Stimulated activated CD4-positive, alpha-beta T cell treated with anti-CD3 and anti-CD28 coated beads, Interleukin-1b, Interleukin-23, amount 100 ng/mL, for 1 hour (primary cell): ENCODE measurements around the gene RXFP1.
A peak's percentile ranks its signal among the peaks of the same experiment; 100 is the strongest.

Experiments used
- DNase-seq, 2 donors: peaks; one replicate each; pipeline ENCODE4 v3.0.0-alpha.2; 2020; ENCODE audit warnings: low read depth in 2 of 2

The RXFP1 gene

DNA sequence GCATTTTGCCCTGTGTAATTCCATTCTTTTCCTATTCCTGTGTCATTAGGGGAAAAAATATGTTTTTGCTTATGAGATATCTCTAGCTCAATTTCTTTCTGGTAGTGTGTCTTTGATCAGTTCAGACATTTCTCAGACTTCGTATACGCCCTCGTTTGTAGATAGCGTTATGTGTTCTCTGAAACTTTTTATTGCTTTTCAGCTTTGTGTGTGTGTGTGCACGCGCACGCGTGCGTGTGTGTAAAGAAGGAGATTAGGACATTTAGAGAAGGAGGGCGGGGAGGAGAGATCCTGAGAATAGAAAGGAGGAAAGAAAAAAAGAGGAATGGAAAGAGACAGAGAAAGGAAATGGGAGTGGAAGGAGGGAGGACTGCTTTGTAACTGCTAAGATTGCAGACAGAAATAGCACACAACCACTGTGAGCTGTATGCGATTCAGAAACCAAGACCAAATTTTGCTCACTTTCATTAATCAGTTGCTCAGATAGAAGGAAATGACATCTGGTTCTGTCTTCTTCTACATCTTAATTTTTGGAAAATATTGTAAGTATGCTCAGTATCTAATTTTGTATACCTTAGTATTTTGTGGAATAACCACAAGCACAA lies at the start of gene RXFP1:
RXFP1 (plus strand) TSS at position 399 of the 605 bp plus-strand sequence; CDS start at position 494, 95 bp downstream.
- no peak for DNase-seq

DNA sequence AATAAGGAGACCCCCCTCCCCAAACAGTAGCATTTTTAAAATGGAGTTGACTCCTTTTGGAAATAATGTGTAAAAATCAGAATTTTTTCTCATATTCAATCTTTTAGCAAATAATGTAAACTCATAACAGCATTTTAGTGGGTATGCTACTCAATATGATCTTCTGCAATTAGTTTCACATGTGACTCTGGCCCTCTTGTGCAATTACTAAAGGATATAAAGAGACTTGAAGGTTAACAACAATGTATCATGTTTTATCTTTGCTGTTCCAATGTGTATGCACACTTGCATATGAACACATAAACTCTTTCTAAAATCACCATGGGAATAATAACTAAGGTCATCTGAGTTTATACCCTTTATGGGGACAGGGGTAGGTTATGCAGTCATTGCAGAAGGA lies 39.9 kb upstream of the RXFP1 start:
- no peak for DNase-seq

DNA sequence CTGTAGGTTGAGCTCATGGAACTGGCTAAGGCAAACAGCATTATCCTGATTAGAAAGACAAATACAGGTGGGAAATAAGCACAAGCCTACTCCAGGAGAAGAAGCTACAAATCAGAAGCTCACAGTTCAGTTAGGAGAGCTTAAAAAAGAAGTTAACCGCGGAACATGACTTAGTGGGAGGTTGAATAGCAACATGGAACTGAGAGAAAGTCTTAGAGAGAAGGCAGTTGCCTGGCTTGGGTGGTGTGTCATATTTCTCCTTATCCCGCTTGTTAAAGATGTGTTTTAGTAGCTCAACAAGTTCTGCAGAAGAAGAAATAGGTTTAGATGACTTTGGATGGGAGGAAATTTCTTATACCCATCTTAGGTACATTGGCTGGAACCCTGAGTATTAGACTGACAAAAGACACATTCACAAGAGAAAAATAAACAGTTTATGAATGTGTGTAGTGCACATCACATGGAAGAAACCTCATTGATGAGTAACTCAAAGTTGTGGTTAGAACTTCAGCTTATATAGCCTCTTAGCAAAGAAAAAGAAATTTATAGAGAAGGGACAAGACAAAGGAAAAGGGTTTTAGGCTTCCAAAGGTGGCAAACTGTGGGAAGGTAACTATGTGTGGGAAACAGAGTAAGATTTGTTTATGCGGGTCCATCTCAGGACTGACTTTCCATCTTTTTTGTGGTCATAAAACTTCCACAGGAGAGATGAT lies 37.4 kb upstream of the RXFP1 start:
- DNase-seq, result no peak

GRCh38 chr4:158490629-158491028 lies 31.1 kb upstream of the RXFP1 start:
- no peak for DNase-seq

DNA sequence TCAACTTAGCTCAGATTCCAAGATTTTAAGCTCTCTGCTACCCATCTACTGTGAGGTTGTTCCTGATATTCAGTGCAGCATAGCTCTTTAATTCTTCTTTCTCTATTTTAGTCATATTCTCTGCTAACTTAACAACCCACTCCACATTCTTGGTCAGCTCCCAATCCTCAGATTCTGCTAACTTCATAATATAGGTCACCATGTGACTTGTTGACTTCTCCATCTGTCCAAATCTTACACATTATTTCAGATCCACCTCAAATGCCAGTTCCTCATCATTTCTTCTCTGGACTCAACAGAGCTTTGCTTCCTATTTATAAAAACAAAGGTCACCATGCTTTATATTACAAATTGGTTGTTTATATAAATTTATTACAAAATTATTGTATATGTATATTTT lies 29.3 kb upstream of the RXFP1 start:
- no peak for DNase-seq

DNA sequence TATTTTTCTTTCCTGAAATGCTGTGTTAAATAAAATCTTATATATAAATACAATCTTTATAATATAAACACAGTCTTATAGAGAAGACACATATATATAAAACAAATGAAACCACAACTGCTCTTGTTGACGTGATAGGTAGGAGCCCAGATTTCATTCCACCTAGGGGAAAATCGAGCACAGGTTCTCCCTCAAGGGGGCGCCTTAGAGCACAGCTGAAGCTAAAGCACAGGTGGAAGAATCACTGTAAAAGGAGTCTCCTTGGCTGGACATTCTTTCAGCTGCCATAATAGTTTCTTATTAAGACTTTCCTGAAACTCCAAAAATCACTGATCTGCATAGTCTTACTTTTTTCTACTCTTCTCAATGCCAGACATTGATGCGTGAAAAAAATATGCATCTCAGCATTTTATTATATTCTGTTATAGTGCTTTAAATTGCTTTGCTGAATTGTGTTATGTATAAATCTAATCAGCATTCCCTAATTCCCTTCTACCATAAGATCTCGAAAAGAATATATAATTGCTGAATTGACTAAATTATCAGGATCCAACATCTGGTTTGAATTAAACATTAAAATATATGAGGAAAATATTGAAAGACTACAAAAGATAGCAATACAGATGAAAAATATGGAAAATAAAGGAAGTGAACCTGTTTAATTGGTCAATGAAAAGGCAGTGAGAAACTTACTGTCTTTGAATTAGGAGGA lies 25.5 kb upstream of the RXFP1 start:
- peak in 1 of 2 donors; percentile 1 for DNase-seq

- no peak for DNase-seq
Observed at GRCh38 chr4:158500054-158500453, 21.6 kb upstream of the RXFP1 start.

- DNase-seq, result no peak
Observed at GRCh38 chr4:158513256-158513655, 8.4 kb upstream of the RXFP1 start.

GRCh38 chr4:158519226-158519625 lies 2.5 kb upstream of the RXFP1 start:
- DNase-seq, result no peak

- DNase-seq, result no peak
Observed at GRCh38 chr4:158523990-158524535, 2.4 kb downstream of the RXFP1 start.

DNA sequence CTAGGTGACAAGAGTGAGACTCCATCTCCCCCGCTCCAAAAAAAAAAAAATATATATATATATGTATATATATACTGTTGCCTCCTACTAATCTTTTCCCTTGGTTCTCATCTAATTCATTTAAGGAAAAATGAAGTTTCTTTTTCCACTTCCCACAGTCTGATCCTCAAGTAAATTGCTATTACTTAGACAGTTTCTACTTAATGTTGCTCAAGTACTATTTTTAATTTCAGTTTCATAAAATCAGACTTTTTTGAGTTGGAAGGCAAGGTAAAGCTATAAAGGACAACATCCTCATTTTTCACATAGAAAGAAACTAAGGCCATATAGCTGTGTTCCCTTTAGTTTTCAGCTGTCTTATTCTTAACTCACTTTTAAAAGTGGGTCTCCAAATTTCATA lies 5.8 kb downstream of the RXFP1 start:
- no peak for DNase-seq

DNA sequence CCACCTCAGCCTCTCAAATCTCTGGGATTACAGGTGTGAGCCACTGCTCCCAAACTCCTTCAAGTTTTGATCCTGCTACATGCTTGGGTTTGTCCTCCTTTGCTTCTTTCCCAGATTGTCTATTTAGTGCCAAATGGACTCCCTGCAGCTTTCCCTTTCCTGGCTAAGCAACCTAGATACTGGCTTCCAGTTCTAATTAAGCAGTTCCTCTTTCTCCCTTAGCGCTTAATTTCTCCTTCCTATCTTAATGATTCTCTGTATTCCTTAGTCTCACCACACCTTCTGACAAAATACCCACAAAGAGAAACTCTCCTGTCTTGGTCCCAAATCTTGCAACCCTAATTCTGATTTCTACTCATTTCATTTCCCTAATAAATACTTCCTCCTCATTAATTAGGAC lies 7.8 kb downstream of the RXFP1 start:
- no peak for DNase-seq

GRCh38 chr4:158530381-158530780 lies 8.7 kb downstream of the RXFP1 start:
- DNase-seq, result no peak

GRCh38 chr4:158530898-158531297 lies 9.2 kb downstream of the RXFP1 start:
- no peak for DNase-seq

GRCh38 chr4:158532556-158533231 lies 11.0 kb downstream of the RXFP1 start:
- DNase-seq, result no peak

GRCh38 chr4:158534727-158535126 lies 13.0 kb downstream of the RXFP1 start:
- DNase-seq, result no peak

DNA sequence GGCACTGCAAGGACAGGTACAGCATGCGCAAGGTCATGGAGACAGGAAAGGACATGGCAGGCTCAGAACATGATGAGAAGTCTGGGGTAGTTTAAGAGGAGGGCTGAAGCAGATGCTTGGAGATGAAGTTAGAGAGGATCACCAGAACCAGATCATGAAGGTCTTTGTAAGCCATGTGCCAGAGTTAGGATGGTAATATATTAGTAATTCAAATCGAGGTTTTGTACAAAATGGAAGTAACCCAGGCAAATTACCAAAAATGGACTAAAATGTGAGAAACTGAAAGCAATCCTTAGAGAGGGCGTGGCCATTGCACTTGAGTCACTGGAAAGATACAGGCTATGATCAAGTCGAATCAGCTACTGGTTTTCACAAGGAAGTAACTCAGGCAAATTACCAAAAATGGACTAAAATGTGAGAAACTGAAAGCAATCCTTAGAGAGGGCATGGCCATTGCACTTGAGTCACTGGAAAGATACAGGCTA lies 13.5 kb downstream of the RXFP1 start:
- DNase-seq, result no peak

DNA sequence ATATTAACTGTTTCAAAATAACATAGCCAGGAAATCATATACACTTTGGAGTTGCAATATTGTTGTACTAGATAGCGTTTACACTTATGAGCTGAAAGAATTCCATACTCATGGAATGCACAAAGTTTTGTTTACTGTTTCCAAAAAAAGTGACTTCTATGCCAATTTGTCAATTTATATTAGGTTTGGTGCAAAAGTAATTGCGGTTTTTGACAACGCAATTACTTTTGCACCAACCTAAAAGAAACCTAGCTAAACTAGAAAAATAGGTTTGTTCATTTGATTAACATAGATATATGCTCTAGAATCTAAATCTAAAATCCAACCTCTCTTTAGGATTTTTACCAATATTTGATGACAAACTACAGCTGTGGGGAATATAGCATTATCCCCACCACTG lies 15.2 kb downstream of the RXFP1 start:
- no peak for DNase-seq

DNA sequence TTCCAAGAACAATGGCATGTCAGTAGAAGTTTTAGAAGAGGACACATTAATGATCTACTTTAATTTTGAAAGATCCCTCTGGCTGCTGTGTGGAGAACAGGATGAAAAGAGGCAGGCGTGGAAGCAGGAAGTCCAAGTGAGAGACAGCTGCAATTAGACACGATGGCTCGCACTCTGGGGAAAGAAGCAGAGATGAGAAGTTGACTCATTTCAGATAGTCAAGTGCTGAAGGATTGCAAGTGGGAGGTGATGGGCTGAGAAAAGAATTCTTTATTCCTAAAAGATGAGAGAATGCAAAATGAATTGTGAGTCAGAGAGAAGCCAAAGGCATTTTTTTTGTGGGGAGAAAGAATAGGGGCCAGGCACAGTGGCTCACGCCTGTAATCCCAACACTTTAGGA lies 16.5 kb downstream of the RXFP1 start:
- no peak for DNase-seq

GRCh38 chr4:158538911-158539310 lies 17.2 kb downstream of the RXFP1 start:
- DNase-seq, result no peak

GRCh38 chr4:158540125-158540907 lies 18.6 kb downstream of the RXFP1 start:
- DNase-seq, result no peak
